ENCODE data around the gene CYP39A1. TPM values are rescaled to one million over a fixed set of nuclear protein-coding genes. Genes with fewer than 3 reads are reported as not detected.

The CYP39A1 gene
- total and polyA plus RNA-seq, 10 of the 15 experiments (the other 5 are each of a cell fraction or from before 2014, with no cell fraction given): not detected

DNA sequence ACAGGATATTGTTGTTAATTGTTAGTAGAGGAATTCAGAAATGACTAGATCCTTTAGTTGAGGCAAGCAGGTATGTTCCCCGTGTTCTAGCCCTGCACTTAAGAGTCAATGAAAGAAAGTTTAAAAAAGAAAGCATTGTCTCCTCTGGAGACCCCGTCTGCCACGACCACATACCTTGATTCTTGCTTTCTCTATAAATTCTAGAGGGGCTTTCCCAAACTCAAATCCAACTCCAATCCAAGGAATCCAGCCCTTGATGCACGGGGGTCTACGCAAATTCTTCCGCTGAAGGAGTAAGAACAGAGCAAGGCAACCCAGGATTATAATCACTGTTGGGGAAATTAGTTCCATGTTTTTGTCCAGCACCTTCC is 401 bp downstream of the CYP39A1 start (continued):
- TF ChIP-seq ZSCAN29 (IDR thresholded peaks at IDR 0.05): no peak

DNA sequence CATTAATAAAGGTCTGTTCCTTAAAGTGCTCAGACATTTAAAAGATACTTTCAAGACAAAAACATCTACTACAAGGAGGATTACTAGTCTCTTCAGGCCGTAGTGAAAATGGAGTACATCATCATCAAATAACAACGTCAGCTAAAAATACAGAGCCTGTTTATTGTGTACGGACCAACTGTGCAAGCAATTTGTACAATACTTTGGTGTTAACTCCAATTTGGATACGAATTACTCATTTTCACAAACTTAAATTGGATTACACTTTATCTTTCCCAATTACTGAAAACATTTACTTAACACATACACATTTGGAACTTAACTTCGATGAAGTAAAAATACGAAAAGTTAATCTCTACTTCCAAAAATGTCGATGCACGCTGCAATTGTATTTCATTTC is 802 bp downstream of the CYP39A1 start:
- RAD21 ChIA-PET (ENCODE audit: unreplicated experiment): no interaction called here

More for the DNA sequence above, 802 bp downstream of the CYP39A1 start:
- H3K36me3 ChIP-seq (ENCODE audit: control insufficient read depth in 2 of 2, insufficient read depth in 2 of 2, low read length in 1 of 2): no peaks in the 10 kb centered on the region
- ChIA-PET CTCF (no interaction called here), SMC1A (ENCODE audit: uncharacterized antibody, unreplicated experiment) (no interaction called here), POLR2A (no interaction called here)
- intact Hi-C loops (cut with micrococcal nuclease; ENCODE audit: unreplicated experiment): no loop called here
- H3K27ac ChIP-seq (ENCODE audit: control insufficient read depth, insufficient read depth): no peak overlapping the region
- 30% methylated on average over 8 of the region's 8 CpGs for WGBS (ENCODE audit: insufficient coverage, insufficient replicate concordance, low lambda C conversion rate, missing lambda C conversion rate)
- no peak for DNase-seq (ENCODE audit: low read depth, low spot score)
- no peaks in the 10 kb centered on the region for H4K20me1 ChIP-seq (ENCODE audit: control insufficient read depth, insufficient read depth)
- H3K4me2 ChIP-seq (ENCODE audit: control insufficient read depth, insufficient read depth): no peak overlapping the region
- TF ChIP-seq ATF7 (IDR thresholded peaks at IDR 0.05; ENCODE audit: low read depth): no peak
- no peak for TF ChIP-seq GABPA (IDR thresholded peaks at IDR 0.05; ENCODE audit: low read depth)
- TF ChIP-seq, protein P1, sequence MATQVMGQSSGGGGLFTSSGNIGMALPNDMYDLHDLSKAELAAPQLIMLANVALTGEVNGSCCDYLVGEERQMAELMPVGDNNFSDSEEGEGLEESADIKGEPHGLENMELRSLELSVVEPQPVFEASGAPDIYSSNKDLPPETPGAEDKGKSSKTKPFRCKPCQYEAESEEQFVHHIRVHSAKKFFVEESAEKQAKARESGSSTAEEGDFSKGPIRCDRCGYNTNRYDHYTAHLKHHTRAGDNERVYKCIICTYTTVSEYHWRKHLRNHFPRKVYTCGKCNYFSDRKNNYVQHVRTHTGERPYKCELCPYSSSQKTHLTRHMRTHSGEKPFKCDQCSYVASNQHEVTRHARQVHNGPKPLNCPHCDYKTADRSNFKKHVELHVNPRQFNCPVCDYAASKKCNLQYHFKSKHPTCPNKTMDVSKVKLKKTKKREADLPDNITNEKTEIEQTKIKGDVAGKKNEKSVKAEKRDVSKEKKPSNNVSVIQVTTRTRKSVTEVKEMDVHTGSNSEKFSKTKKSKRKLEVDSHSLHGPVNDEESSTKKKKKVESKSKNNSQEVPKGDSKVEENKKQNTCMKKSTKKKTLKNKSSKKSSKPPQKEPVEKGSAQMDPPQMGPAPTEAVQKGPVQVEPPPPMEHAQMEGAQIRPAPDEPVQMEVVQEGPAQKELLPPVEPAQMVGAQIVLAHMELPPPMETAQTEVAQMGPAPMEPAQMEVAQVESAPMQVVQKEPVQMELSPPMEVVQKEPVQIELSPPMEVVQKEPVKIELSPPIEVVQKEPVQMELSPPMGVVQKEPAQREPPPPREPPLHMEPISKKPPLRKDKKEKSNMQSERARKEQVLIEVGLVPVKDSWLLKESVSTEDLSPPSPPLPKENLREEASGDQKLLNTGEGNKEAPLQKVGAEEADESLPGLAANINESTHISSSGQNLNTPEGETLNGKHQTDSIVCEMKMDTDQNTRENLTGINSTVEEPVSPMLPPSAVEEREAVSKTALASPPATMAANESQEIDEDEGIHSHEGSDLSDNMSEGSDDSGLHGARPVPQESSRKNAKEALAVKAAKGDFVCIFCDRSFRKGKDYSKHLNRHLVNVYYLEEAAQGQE (IDR thresholded peaks at IDR 0.05; ENCODE audit: low read depth, low read length): no peak
- no peak for TF ChIP-seq DPF2 (IDR thresholded peaks at IDR 0.05)
- TF ChIP-seq, protein P2, sequence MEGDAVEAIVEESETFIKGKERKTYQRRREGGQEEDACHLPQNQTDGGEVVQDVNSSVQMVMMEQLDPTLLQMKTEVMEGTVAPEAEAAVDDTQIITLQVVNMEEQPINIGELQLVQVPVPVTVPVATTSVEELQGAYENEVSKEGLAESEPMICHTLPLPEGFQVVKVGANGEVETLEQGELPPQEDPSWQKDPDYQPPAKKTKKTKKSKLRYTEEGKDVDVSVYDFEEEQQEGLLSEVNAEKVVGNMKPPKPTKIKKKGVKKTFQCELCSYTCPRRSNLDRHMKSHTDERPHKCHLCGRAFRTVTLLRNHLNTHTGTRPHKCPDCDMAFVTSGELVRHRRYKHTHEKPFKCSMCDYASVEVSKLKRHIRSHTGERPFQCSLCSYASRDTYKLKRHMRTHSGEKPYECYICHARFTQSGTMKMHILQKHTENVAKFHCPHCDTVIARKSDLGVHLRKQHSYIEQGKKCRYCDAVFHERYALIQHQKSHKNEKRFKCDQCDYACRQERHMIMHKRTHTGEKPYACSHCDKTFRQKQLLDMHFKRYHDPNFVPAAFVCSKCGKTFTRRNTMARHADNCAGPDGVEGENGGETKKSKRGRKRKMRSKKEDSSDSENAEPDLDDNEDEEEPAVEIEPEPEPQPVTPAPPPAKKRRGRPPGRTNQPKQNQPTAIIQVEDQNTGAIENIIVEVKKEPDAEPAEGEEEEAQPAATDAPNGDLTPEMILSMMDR (IDR thresholded peaks at IDR 0.05 in 2 of 3, conservative IDR thresholded peaks at IDR 0.05 in 1 of 3; ENCODE audit: control insufficient read depth in 2 of 3, extremely low read depth in 1 of 3, insufficient read depth in 1 of 3, low read depth in 3 of 3, low read length in 3 of 3): no peak
- no peak for TF ChIP-seq FOXM1 (IDR thresholded peaks at IDR 0.05; ENCODE audit: low read depth, low read length)
- in situ Hi-C loops (cut with MboI): no loop called here
- FAIRE-seq: no peak
- no peak overlapping the region for H3K9ac ChIP-seq (ENCODE audit: control insufficient read depth, insufficient read depth, low read length)
- no TSS peak for BruUV-seq (replicated peaks)
- no peak for ATAC-seq
- H3K9me3 ChIP-seq (replicated peaks; ENCODE audit: control insufficient read depth, insufficient read depth, low read length): no peaks in the 10 kb centered on the region
- H3K4me1 ChIP-seq (ENCODE audit: control insufficient read depth, insufficient read depth, low read length): no peaks in the 10 kb centered on the region
- peaks cover 2 to 13% of the 10 kb centered on the region in 2 experiments for H3K27me3 ChIP-seq (replicated peaks in 1 of 2; ENCODE audit: control insufficient read depth in 2 of 2, insufficient read depth in 2 of 2, low read length in 1 of 2)
- no peak overlapping the region for H2AFZ ChIP-seq (ENCODE audit: control insufficient read depth, low read depth, low read length)
- H3K79me2 ChIP-seq (ENCODE audit: control insufficient read depth, insufficient read depth, low read length): no peaks in the 10 kb centered on the region
- no peak overlapping the region for H3K4me3 ChIP-seq

Measured in GM12878 (cell line).